GM18517 (cell line): ENCODE measurements around the gene MX2.
"Not testable (repeated sequence)": the region's sequence is repeated elsewhere in the genome, so short reads cannot be mapped to it uniquely, and the experiment has no call there.

Experiments
- ATAC-seq: cut with Tn5 transposase; IDR thresholded peaks from one replicate; pipeline ENCODE4 v1.9.1; 2021; ENCODE audit warnings: mild to moderate bottlenecking, moderate library complexity; ENCODE audit not compliant: unreplicated experiment

Gene MX2

DNA sequence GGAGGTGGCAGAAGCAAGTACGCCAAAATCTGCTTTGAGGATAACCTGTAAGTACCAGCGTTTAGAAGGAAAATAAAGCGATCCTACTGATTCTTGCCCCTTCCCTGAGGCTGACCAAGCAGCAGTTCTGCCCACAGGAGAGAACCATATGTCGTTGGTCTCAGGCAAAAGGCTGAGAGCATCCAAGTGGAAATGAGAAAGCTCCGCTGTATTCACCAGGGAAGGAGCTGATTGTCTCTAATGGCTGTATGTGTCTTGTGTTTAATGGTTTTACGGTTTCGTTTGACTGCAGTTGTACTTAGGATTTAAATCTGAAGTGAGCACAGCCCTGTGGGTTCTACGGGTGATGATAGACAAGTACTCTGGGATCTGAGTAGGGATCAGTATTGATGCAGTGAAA lies 23.4 kb upstream of the MX2 start:
- no peak for ATAC-seq

DNA sequence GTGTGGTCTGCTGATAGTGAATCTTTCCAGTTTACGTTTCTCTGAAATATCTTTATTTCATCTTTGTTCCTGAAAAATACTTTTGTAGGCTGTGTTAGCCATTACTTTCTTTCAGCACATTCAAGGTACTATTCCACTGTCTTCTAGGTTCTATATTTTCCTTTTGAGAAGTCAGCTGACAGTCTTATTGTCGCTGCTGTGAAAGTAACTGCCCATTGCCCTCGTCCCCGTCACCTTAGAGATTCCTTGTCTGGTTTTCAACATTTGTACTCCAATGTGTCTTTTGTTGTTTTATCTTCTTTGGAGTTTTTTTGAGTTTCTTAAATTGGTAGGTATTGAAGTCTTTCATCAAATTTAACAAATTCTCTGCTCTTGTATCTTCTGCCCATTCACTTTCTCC lies 19.8 kb upstream of the MX2 start:
- ATAC-seq: no peak

DNA sequence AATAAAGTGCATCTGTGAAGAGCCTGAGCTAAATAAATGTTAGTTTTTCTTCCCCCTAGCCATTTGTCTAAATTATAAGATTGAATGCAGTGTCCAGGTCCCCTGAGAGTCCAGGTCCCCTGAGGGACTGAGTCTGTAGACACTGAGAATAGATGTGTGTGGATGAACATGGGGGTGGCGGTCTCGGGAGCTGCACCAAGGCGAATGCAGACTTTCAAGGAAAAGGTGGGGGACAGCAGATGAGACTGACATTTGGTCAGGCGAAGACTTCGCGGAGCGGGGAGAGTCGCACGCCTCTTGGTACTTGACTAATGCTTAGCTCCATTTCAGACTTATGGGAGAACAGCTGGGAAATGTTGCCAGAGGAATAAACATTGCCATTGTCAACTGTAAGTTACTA lies 17.7 kb upstream of the MX2 start:
- no peak for ATAC-seq

DNA sequence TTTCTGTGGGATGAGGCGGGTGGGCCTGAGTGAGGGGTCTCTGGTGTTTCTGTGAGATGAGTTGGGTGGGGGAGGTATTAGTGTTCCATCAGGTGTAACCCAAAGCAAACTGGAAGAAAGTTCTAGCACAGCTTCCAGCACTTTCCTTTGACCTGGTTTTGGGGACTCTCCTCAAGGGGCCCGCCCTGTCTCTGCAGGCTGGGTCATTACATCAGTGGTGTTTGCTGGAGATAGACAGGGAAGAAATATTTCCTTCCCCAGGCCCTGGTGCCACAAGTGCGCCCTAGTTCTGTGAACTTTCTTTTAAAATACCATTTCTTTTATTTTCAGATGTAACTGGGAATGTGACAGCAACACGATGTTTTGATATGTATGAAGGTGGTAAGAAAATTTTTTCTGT lies 16.5 kb upstream of the MX2 start:
- ATAC-seq: no peak

DNA sequence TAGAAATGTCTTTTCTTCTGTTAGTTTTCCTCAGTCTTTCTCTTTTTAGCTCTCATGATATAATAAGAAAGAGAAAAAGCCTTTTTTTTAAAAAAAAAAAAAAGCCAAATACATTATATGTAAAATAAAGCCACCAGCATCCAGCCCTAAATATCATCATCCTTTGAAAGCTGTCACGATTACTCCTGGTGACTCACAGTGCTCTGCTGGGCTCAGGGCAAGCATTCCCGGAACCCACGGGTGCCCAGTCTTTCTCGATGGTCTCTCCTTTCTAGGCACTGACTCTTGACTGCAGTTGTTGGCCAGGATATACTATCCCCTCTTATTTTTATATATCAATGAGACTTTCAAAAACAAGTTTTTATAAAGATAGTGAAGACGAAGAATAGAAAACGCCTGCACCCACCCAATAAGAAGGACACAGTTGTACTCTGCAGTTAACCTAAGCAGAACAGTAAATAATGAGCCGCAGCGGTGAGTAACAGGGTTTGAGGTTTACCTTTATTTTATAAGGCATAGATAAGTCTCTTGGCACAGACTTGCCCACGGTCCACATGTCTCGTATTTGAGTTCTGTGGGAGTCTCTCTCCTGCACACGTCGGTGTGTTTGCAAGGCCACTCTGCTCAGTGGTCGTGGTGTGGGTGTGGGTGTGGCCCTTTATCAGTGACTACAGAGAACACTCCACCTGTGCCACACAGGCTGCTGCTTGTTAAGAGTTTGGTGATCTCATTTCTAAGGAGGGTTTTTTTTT lies 15.7 kb upstream of the MX2 start:
- no peak for ATAC-seq

DNA sequence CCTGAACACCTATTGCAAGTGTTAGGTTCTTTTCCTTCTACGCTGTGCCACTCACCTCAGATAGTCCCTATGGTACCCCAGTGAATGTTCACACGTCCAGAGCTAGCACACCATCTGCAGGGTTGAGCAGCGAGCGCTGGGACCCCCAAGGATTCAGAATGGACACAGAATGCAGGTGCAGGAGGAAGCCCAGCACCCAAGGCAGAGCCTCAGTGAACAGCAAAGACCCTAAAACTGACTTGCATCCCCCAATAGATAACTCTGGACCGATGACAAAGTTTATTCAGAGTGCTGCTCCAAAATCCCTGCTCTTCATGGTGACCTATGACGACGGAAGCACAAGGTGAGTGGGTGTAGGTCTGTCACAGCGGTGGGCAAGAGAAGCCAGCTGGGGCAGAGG lies 15.1 kb upstream of the MX2 start:
- ATAC-seq: no peak

DNA sequence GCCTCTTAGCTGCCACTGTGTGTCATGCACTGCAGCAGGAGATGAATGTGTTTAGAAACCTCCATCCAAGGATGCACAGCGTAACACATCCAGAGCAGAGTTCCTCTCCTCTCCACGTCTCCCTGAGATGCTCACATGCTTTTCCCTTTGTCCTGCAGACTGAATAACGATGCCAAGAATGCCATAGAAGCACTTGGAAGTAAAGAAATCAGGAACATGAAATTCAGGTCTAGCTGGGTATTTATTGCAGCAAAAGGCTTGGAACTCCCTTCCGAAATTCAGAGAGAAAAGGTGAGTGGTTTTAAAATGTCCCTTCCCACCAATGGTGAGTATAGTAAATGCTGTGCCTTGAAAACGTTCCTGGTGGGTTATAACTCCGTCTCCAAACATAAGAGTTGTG lies 13.4 kb upstream of the MX2 start:
- no peak for ATAC-seq

DNA sequence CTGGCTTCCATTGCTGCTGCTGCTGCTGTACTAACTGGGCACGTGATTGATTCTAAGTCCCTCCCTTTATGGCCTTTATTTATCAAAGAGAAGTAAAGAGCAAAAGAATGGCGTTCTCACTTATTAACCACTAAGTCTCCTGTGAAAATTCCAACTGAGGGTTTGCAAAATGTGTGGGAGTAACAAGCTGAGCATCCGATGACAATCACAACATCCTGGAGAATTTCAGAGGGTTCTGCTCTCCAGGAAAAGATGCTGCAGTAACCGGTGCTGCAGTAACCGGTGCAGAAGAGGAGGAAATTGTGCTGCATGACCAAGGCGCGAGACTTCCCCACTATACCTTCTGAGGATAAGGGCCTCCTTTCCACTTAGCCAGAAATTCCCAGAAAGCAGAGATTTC lies 12.7 kb upstream of the MX2 start:
- no peak for ATAC-seq

DNA sequence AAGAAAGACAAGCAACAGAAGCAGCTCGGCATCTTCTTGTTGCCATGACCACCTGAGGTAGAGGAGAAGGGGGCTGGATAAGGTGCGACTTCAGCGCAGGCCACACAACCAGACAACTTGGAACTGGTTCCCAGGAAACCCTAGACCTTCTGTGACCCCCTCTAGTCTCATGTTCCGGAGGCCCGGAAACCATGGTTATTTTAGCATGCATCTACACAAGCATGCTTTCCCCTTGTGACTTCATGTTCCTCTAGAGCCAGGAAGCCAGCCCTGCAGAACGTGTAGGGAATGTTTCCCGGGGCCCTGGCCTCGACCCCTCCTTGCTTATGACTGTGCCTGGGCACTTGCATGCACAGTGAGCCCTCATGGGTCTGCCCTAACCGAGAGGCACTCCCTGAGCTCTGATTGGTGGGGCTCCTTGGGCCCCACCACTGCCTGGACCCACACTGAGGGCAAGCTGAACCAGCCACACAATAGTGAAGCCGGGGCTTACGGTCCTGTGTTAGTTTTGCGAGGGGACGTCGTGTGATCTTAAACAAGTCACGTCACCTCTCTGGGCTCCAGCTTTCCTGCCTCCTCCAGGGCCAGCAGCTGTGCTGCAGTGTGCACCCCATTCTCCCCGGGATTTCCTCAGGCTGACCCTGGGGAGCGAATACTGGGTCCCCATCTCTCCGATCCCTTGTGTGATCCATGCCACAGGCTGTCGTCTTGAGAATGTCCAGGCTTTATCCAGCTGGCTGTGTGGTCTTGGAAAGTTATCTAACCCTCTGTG lies 12.0 kb upstream of the MX2 start:
- ATAC-seq: no peak

DNA sequence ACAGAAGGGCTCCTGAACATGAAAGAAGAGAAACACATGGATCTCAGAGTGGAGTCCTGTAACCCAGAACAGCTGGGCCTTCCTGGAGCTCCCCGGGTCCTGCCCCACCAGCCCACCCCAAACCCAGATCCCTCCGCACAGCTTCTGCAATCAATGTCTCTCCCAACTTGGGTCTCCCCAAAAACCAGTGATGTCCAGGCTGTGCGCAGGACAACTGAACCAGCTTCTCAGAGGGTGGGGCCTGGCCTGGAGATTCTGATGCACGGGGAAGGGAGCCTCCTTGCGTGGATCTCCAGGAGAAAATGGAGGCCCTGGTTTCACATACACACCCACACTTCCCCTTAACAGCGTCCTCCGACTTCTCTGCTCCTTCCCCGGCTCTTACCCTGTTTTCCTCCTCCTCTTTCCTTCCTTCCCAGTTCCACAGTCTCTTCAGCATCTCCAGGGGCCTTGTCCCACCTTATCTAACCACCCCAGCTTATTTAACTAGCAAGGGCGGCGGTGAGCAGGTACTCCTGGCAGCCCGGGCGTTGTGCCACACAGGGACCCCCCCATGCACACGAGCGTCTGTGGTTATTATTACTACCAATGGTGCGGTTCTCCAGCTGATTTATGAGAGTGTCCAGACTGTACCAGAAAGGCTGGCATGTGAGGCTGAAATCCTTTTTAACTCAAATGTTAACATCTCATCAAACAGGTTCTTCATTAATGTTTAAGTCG lies 11.2 kb upstream of the MX2 start:
- no peak for ATAC-seq

DNA sequence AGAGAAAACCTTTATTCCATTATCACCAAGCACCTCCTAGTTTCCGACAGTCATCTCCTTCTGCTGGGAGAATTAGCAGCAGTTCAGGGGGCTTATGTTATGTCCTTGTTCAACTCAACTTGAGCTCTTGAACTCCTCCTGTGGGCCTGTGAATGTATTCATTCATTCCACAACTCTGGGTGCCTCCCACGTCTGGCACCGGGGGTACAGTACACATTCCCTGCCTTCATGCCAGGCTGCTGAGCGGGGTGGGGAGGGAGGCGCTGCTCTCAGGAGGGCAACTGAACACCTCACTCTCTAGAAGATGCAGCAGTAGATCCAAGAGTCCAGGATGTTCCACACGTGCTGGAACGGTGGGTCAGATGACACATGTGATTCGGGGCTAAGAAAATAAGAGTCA lies 4.3 kb upstream of the MX2 start:
- no peak for ATAC-seq

DNA sequence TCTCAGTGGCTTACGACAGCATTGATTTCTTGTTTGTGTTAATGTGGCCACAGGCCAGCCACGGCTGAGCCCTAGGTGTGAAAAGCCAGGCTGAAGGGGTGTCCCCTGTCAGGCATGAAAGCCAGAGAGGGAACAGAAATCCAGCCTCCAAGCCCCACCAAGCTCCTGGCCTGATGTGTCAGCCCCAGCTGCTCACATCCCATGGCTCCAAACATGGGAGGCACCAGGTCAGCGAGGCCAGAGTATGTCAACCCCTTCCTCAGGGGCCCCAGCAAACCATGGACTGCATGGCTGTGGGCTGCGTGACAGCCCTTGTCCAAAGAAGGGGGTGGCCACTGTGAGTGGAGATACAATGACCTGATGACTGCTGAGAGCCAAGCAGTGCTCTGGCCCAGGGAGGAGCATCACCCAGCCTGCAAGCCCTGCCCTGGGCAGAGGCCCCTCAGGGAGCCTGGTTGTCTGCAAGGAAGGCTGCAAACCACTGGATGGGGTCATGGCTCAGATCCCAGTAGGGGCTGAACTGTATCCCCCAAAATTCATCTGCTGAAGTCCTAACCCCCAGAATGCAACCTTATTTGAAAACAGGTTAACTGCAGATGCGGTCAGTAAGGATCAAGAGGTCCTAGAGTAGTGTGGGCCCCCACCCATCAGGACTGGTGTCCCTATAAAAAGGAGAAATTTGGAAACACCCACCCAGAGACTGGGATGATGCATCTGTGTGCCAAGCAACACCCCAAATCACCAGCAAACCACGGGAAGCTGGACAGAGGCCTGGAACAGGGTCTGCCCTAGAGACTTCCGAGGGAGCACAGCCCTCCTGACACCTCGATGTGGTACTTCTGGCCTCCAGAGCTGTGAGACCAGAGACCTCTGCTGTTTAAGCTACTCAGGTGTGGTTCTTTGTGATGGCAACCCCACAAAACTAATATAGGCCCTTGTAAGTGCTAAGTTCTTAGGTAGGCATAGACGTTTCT lies 3.3 kb upstream of the MX2 start:
- no peak for ATAC-seq

DNA sequence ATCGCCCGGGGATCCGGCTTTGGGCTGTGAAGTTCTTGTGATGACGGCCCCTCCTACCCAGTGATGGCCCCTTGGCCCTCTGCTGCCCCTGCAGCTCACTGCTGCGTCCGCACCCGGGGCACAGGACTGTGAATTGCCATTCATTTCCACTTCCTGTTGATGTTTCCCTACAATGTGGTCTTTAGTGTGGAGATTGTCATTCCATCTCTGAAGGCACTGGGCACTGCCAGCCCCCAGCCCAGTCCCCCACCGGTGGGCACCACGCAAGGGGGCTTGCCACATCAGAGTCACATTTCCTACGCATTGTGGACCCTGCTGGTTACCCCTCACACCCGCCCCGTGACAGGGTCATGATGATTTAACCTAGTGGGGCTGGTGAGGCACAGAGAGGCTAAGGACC lies 2.5 kb upstream of the MX2 start:
- ATAC-seq: no peak

DNA sequence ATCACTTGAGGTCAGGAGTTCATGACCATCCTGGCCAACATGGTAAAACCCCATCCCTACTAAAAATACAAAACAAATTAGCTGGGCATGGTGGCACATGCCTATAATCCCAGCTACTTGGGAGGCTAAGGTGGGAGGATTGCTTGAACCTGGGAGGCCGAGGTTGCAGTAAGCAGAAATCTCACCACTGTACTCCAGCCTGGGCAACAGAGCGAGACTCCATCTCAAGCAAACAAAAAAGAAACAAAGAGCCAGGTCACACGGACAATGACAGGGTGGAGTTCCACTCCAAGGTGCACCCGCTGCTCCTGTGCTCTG lies 2.1 kb upstream of the MX2 start:
- ATAC-seq: not testable (repeated sequence)

DNA sequence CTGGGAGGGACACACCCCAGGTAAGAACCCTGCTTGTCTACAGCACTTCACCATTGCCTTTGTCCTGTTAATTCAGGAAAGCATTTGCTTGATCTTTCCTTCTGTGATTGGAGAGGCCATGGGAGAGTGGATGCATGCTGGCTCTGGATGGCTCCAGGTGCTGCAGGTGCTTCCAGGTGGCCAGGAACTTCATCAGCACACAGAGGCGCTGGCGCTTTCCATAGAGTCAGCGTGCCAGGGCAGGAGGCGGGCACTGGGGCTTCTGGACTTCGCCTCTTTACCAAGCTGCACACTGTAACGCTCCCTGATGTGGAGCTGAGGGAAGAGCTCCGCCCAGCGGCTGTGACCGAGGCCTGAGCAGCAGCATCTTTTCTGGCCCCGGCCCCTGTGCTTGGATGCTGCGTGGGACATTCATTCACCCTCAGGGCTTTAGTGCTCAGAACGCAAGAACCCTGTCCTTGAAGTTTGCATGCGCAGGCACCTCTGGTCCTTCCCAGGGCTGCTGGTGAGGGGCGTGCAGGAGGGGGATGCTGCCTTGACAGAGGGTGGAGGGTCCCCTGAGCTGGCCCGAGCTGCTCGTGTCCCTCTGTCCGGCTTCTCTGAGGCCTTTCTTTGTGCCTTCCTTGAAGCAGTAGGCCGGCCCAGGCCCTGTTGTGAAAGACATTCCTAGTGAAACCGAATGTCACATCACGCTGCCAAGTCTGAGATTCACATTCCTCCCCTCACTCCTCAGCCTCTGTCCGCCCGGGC lies 1.6 kb upstream of the MX2 start:
- no peak for ATAC-seq

DNA sequence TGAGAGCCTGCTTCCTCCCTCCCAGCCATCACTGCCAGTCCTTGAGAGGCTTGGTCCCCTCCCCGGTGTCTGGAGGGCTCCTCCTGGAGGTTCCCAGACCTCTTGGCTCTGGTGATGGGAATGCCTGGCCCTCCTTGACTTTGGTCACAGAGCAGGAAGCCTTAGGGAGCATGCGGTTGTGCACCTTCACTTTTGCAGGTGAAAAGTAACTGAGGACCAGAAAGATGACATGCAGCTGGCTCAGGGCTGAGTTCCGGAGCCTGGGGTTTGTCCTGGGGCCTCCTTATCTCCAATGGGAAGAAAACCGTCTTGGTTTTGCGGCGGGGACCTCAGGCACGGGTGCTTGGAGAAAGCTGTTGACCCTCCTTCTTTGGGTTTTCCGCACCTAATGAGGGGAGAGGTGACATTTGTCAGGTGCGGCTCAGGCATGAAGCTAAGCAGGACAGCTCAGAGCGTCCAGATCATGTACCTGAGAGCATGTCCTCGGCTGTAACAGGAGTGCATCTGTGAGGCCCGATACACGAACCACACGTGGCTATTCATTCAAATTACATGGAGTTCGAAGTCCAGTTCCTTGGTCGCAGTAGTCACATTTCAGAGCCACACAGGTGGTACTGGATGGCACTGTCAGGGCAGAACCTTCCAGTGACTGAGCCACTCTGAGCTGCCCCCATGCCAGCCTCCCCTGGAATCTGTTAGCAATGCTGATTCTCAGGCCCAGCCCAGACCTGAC lies 608 bp upstream of the MX2 start:
- no peak for ATAC-seq

DNA sequence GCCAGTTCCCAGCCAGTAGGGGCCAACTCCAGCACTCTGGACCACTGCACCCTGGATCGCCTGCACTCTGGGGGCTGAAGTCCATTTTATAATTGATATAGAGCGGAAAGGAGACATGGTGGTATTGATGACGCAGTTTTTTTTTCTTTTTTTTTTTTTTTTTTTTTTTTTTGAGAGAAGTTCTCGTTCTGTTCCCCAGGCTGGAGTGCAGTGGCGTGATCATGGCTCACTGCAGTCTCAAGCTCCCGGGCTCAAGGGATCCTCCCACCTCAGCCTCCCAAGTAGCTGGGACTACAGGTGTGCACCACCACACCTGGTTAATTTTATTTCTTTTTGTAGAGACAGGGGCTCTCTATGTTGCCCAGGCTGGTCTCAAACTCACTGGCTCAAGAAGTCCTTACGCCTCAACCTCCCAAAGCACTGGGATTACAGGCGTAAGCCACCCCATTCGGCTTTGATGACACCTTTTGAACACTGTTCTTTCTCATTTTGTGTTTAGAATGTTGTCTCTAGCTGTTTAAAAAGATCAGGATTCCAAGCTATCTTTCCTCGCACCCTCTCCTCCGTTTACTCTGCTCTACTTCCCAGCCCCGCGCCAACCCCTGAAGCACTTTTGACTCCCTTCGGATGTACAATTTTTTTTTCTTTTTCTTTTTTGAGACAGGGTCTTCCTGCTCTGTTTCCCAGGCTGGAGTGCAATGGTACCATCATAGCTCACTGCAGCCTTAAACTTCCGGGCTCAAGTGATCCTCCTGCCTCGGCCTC lies 960 bp downstream of the MX2 start:
- no peak for ATAC-seq

DNA sequence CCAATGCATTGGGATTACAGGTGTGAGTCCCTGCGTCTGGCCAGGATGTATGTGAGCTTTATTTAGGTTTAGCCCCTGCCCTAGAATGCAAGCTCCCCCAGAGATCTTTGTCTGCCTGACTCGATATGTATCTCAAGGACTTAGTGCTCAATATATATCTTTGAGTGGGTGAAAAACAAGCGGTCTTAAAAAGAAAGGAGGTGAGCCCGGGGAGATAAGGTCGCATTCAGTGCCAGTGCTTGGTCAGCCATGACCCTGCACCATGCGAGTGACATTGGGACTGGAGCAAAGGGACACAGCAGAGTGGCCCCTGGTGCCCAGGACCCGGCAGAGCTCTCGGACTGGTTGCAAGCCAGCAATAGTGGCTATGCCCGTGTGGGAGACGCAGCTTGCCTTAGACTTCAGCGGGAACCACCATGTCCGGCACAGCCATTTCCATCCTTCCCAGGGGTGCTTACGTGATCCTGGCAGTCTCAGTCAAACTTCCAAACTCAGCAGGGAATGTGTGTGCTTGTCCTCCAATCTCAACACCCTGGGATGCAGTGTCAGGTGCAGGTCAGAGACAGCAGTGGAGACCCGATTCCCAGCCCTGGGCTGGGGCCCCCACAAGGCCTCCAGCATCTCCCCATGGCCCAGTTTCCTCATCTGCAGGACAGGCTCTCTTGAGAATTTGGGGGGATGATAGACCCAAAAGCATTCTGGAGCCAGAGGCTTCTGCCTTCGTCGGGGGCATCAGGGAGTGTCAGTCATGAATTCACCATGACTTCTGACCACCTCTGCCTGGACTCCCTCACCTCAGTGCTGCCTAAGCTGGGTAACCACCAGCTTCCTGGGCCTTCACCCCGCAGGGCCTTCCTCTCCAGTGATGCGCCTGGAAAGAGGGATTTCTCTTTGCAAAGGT lies 1.8 kb downstream of the MX2 start:
- ATAC-seq: no peak
